ENCODE data around the gene SIRT3.

DNA sequence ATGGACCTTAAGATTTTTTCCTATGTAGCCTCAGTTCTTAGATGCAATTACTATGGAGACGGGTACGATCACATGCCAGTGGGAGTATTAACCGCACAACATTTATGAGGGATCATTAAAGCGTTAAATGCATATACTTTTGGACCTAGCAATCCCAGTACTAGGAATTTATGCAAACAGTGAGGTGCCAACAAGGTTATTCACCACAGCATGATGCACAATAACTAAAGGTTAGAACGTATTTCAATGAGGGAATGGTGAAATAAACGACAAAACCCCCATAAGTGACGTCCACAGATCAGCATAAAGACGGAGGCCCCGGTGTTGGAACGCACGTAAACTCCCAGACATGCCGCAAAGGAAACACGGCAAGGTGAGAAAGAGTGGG lies 539 bp downstream of the SIRT3 start:
- TF ChIP-seq, protein P1, sequence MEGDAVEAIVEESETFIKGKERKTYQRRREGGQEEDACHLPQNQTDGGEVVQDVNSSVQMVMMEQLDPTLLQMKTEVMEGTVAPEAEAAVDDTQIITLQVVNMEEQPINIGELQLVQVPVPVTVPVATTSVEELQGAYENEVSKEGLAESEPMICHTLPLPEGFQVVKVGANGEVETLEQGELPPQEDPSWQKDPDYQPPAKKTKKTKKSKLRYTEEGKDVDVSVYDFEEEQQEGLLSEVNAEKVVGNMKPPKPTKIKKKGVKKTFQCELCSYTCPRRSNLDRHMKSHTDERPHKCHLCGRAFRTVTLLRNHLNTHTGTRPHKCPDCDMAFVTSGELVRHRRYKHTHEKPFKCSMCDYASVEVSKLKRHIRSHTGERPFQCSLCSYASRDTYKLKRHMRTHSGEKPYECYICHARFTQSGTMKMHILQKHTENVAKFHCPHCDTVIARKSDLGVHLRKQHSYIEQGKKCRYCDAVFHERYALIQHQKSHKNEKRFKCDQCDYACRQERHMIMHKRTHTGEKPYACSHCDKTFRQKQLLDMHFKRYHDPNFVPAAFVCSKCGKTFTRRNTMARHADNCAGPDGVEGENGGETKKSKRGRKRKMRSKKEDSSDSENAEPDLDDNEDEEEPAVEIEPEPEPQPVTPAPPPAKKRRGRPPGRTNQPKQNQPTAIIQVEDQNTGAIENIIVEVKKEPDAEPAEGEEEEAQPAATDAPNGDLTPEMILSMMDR (IDR thresholded peaks at IDR 0.05) = no peak
- no peak for TF ChIP-seq POLR2A (IDR thresholded peaks at IDR 0.05)
